GM18499 (cell line): Measurements from ENCODE around the gene LY6G6D.

ENCODE experiments used
- ATAC-seq: cut with Tn5 transposase; IDR thresholded peaks from one replicate; pipeline ENCODE4 v1.9.1; 2021; ENCODE audit warnings: moderate number of reproducible peaks; ENCODE audit not compliant: insufficient read depth, unreplicated experiment

The LY6G6D gene, protein sequence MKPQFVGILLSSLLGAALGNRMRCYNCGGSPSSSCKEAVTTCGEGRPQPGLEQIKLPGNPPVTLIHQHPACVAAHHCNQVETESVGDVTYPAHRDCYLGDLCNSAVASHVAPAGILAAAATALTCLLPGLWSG

DNA sequence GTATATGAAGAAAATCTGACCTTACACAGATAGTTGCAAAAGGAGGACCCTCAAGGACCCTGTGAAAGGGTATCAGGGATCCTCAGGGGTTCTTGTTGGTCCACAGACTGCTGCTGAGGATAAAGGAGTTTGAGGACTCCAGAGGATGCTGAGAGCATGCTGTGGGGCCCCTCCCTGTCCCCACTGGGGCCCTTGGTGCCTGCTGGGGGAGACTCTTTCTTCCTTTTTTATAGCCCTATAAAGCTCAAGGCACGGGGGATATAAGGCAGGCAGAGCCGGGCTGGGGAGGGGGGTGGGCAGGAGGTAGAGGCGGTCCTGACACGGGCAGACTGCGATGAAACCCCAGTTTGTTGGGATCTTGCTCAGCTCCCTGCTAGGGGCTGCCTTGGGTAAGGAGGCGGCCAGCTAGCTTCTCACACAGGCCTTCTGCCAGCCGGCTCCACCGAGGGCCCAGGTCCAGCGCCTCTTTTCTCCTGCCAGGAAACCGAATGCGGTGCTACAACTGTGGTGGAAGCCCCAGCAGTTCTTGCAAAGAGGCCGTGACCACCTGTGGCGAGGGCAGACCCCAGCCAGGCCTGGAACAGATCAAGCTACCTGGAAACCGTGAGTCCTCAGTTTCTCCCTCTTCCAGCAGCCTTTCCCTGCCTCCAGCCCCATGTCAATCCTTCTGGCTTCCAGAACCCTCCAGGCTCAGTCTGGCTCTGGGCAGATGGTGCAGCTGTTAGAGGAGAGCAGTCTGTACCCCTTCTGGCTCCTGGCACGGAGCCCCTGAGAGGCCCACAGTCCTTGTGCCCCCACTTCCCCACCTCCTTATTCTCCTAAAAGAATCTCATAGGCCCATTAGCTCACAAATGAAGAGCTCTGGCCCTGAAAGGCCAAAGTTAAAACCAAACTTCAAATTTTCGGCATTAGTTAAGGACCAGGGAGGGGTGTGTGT is at the start of gene LY6G6D:
Gene LY6G6D (plus strand): TSS at position 327 of the 937 bp plus-strand sequence. CDS start 8 bp downstream, at position 335.
- ATAC-seq = no peak

GRCh38 chr6:31665501-31666336 is 49.4 kb upstream of the LY6G6D start, which contains the start of gene CSNK2B:
TSS of gene CSNK2B (plus strand) at chr6:31666080. CDS start at chr6:31666832, 752 bp downstream.
- peak; percentile 51 for ATAC-seq

DNA sequence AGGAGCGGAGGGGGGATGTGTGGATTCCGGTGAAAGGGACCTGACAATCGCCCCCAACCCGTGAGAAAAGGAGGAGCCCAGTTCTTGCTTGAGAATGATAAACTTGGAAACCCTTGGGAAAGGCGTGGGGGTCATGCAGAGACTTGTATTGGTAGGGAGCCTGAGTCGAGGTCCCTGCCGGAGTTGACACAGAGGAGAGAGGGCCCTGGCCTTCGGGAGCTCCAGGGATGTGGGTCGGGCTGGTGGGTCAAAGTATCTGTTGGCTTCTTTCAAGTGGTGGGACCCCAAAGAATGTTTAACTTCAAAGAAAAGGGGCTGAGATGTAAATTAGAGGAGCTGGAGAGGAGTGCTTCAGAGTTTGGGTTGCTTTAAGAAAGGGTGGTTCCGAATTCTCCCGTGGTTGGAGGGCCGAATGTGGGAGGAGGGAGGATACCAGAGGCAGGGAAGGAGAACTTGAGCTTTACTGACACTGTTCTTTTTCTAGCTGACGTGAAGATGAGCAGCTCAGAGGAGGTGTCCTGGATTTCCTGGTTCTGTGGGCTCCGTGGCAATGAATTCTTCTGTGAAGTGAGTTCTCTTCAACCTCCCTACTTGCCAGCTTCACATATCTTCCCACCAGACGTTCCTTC is 48.7 kb upstream of the LY6G6D start:
- no peak for ATAC-seq

DNA sequence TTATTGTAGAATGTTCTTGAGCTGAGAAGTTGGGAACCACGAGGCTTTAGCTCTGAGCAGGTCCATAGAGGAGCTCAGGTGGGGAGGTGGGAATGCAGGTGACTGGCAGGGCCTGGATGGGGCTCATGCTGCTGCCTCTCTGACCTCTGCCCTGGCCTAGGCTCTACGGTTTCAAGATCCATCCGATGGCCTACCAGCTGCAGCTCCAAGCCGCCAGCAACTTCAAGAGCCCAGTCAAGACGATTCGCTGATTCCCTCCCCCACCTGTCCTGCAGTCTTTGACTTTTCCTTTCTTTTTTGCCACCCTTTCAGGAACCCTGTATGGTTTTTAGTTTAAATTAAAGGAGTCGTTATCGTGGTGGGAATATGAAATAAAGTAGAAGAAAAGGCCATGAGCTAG is 45.5 kb upstream of the LY6G6D start, which contains the start of gene LY6G5B:
Gene LY6G5B (plus strand): TSS at position 301 of the 400 bp plus-strand sequence. CDS start 975 bp downstream, outside the sequence.
- ATAC-seq = no peak

DNA sequence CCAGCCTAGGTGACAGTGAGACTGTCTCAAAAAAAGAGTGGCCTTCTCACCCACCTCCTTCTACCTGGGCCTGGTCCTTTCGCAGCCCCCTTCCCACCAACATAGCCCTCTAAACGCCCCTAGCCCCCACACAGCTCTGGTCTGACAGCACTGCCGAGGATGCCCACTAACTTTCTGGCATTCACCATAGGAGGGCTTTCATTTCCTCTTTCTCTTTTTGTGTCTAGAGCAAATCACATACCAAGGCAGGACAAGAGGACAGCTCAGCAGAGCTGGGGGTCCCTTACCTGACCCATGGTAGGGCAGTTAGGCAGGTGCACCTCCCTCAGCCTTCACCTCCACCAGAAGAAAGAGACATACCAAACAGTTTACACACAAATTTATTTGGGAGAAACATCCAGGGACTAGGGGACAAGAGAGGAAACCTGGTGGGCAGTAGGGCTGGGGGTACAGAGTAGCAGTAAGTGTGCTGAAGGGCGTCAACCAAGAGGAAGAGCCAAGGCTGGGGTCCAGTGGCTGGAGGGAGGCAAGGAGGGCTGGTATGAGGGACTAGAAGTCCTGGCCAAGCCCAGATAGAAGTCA is 38.7 kb upstream of the LY6G6D start:
- ATAC-seq = no peak

DNA sequence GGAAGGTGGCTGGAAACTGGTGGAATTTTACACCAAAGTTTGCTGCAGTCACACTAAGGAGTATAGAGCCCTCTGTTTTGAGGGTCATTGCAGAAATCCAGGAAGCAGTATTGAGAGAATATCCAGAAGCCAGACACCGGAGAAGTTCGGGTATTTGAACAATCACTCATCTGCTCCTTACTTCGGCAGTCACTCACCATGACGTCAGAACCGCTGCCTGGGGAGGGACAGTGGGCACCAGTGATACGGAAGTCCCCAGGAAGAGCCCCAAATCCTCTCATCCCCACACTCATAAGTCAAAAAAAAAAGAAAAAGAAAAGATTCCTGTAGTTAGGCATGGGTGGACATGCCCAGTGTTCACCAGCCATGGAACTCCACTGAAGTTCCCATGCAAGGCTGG is 38.2 kb upstream of the LY6G6D start:
- no peak for ATAC-seq

GRCh38 chr6:31677955-31678354 is 37.2 kb upstream of the LY6G6D start:
- ATAC-seq = no peak

- ATAC-seq = no peak
Observed at GRCh38 chr6:31680226-31681134, 34.7 kb upstream of the LY6G6D start, which contains the start of gene LY6G5C. TSS of gene LY6G5C (minus strand) at chr6:31681067. CDS start at chr6:31680373, 694 bp downstream.

GRCh38 chr6:31681135-31681671 is 33.9 kb upstream of the LY6G6D start:
- ATAC-seq = no peak

DNA sequence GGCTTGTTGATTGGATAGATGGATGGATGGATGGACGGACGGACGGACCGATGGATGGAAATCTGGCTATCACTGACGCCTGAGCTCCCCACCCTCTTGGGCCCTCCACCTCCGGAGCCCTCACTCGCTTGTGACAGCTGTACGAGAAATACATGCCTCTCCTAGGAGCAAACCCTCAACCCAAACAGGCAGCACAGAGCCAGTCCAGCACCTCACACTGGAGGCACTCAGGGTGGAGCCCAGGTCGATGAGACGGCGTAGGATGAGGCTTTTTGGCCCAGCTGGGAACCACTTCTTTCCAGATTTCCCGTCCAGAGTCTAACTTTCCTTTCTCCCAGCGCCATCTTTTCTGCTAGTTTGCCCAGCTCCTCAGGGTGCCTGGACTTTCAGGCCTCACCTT is 31.6 kb upstream of the LY6G6D start:
- ATAC-seq = no peak

DNA sequence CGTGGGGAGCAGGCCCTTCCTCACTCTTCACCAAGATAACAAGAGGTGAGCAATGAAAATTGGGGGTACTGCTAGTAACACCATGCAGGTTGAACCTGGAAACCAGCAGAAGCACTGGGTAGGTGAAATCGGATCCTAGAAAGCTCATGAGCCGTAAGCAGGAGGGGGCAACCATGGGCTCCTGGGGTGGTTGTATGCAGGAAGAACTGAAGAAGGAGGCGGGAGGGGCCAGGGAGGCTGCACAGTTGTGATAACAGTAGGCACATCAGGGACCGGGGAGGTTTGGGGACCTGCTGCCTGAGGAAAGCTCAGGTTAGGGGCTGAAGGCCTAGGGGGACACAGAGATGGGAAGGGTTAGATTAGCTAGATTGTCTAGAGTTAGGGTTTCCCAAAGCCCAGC is 28.7 kb upstream of the LY6G6D start:
- no peak for ATAC-seq

DNA sequence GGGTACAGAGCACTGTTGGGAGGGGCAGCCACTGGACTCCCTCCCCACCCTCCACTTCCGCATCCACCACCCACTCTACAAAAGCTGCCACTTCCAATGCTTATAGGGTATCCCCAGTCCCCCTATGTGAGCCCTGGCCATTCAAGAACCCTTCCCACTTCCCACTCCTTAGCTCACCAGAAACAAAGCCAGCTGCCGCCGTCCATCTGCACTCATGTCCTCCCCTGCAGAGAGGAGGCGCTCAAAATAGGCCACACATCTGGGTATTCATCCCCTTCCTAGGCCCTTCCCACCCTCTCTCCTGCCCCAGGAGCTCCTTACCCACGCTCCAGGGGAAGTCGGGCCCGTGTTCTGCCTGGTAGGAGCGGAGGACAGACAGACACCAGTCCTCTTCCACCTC is 27.8 kb upstream of the LY6G6D start:
- ATAC-seq = no peak

GRCh38 chr6:31687860-31688693 is 27.1 kb upstream of the LY6G6D start:
- ATAC-seq = no peak

GRCh38 chr6:31689249-31690110 is 25.7 kb upstream of the LY6G6D start:
- ATAC-seq = no peak

- no peak for ATAC-seq
Observed at GRCh38 chr6:31690231-31691077, 24.7 kb upstream of the LY6G6D start.

DNA sequence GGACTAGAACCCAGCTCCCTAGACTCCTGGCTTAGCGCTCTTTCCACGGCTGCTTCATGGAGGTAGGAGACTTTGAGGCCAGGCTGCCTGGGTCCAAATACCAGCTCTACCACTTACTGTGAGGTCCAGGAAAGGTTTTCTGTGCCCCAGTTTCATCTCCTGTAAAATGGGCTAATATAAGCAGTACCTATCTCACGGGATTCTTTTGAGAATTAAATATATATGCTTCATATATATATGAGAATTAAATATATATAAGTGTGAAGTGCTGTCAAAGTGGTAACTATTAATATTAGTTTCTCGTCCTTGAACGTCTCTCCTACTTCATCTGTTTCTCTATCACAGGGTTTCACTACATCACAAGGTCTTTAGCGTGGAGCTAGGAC is 24.1 kb upstream of the LY6G6D start:
- ATAC-seq = no peak
